GDM1 (cell line): ENCODE measurements around the gene SLC19A1.
A peak's percentile ranks its signal among the peaks of the same experiment; 100 is the strongest.

Experiments used
- DNase-seq: peaks from one replicate; lab custom pipeline; 2025; lab: John Stamatoyannopoulos, UW

SLC19A1 gene

DNA sequence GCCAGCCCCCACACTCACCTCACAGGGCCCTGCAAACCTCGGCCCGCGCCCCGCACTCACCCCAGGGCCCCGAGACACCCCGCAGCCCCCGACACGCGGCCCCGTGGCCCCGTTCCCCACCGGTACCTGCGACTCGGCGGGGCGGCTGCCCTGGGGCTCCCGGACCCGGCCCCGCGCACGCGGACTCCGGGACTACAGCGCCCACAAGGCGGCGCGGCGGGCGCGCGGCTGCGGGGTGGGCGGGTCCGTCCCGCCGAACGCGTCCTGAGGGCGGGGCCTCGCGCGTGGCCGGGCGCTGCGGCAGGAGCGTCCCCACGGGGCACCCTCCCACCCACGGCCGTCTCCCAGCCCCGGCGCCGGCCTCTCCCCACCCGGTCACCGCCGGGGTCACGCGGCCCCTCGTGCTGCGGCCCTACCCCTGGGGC lies at the start of gene SLC19A1:
Gene SLC19A1, minus strand, starts transcription at position 199 of the 425 bp plus-strand sequence. CDS start 4,481 bp downstream, outside the sequence.
- DNase-seq: peak; percentile 59

- no peak for DNase-seq
These were observed 49.5 kb upstream of the SLC19A1 start for GRCh38 chr21:45591619-45592207.

DNA sequence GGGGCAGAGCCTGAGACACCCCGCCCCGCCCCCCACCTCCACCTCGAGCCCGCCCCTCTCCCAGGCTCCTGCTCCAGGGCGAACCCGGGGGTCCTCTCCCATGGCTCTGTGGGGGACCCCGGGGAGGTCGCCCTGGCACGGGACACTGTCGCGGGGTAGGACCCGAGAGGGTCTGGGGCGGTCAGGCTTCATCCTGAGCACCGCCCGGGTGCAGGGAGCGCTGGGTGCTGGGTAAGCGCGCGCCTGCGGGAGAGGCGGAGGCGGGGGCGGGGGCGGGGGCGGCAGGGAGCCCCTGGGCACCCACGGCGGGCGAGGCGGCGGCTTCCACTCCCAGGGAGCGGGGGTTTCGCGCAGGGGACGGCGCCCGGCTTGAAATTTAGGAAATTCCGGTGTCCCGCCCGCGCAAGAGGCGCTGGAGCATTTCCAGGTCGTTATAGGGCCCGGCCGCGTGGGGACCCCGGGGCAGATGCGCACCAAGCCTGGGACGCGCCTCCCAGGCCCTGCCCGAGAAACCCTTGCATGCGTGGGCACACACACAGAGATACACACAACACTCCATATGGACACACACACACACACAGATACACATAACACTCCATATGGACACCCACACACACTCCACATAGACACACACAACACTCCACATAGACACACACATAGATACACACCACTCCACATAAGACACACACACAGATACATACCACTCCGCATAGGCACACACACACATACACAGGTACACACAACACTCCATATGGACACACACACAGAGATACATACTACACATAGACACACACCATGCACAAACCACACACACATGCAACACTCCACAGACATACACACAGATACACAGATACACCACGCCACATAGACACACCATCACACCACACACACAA lies 48.7 kb upstream of the SLC19A1 start:
- DNase-seq: no peak

GRCh38 chr21:45590246-45590725 lies 48.0 kb upstream of the SLC19A1 start:
- no peak for DNase-seq

DNA sequence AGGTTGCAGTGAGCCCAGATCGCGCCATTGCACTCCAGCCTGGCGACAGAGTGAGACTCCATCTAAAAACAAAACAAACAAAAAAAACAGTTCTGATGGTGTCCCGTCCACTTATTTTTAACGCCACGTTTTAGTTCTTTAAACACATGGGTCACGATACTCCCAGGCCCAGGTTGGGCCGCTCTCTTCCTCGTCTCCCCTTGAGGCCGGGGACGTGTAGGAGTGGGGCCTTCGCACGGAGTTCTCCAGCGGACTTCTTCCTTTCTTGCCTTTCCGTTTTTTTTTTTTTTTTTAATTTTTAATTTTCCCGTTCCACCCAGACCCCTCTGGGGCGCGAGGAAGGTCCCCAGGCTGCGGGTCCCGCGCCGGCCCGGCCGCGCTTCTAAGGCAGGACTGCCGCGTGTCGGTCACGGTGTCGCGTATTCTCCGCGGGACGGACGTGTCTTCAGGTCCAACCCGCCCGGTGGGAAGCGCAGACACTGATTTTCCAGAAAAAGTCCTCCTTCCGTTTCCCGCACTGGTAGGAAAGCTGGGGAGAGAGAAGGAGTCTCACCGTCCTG lies 47.5 kb upstream of the SLC19A1 start:
- no peak for DNase-seq

- DNase-seq: no peak
These were observed 46.7 kb upstream of the SLC19A1 start for GRCh38 chr21:45588871-45589491.

DNA sequence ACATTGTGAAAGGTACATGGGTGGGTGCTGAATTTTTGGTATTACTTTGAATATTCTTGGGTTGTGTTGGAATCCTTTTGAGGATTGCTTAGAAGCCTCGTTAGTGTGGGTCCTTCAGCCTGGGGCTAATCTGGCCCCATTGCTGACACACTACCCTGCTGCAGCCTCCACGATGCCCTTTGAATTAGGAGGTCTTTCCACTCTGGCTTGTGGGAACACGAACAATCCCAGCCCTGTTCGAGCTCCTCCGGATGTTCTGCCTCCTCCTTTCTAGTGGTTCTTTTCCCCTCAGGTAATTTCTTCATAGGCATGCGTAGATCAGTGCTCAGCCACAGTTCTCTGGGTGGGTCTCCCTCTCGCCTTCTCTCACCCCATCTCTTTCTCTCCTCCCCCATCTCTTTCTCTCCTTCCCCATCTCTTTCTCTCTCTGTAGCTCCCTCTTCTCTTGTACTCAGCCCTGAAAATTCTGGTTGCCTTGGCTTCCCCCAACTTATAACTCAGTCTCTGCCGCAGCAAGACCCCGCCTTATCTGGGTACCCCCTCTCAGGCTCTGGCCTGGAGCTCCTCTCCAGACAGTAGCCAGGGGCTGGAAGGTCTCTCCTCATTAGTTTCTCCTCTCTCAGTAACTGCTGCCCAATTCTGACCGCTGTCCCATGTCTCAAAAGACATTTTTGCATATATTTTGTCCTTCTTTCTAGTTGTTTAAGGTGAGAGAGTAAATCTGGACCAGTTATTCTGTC lies 46.0 kb upstream of the SLC19A1 start:
- DNase-seq: no peak

GRCh38 chr21:45586289-45586858 lies 44.1 kb upstream of the SLC19A1 start:
- DNase-seq: no peak

DNA sequence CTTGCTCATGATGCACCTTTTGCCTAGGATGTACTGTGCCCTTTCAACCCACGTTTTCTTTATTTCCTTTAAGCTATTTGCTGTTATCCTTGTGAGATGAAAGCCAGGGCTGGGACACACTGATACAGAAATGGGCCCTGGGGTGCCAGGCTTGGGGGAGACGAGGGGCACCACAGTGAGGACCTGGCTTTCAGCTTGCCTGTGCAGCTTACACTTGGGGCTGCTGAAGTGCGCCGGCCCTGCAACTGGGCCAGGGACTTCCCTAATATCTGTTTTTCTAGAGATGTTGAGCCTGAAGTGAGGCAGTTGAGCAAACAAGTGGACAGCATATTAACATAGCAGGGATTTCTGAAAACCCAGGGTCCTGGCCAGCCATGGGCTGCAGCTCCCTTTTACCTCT lies 42.5 kb upstream of the SLC19A1 start:
- no peak for DNase-seq

DNA sequence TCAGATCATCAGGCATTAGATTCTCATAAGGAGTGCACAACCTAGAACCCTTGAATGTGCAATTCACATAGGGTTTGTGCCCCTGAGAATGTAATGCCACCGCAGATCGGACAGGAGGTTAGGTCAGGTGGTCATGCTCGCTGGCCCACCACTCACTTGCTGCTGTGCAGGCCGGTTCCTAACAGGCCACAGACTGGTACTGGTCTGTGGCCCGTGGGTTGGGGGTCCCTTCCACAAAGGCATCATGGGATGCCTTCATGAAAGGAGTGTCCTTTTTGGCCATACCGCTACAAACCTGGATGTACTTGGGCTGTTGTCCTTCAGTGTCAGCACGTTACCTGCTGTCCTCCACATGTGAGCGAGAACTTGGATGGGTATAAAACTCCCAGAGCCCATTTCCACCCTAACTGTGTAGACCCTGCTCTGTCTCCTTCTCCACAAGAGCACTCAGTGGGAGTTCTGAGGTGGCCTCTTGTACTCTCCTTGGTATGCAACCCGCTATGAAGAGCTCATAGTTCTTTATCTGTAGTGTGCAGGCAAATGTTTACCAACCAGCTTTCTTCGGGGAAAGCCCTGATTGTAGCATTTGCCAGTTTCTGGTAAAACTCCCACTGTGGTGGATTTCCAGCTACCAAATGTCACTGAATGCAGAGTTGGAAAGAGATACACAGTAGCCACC lies 41.7 kb upstream of the SLC19A1 start:
- DNase-seq: no peak

DNA sequence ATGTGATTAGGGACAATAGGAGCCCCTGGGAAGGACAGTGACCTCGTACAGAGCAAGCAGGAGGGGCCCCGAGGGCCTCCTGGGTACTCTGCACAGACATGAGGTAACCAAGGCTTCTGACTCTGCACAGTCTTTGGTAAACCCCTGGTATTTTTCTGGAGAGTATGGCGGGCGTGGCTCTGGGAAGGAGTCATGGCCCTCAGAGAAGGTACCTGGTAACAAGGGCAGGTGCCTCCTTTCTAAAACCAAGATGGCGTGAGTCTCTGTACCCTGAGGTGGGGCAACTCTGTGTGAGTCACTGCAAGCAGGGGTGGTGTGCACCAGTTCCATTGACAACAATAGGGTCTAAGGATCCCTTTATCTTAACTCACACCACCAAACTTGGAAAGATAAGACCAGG lies 39.9 kb upstream of the SLC19A1 start:
- no peak for DNase-seq

- no peak for DNase-seq
These were observed 39.1 kb upstream of the SLC19A1 start for GRCh38 chr21:45581322-45581712.

DNA sequence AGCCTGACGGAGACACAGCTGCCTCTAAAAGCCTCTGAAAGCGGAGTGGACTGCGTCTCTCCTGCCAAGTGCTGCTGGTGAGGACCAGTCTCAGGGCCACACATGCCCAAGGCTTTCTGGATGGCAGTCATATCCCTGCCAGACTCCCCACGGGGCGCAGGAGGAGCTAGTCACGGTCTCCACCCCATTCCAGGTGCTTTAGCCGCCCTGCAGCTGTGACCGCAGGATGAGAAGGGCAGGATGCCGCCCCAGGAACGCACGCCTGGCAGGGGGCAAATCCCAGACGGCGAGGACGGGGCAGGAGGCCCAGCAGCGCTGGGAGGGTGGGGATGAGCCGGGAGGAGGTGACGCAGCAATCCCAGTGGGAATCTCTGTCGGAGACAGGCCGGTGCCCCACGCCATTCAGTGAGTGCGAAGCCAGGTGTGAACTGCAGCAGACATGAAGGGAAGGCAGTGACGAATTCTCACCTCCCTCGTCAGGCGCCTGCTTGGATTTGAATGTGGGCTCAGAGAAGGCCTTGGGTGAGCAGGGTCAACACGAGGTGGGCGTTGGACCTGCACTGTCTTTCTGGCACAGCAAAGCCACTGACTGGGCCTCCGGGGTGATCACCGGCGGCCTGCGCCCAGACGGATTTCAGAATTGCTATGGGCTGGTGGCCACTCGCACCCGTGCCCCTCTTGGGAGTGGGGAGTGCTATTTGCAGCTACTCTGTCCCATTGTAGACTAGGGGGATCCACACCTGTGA lies 38.5 kb upstream of the SLC19A1 start:
- DNase-seq: no peak

DNA sequence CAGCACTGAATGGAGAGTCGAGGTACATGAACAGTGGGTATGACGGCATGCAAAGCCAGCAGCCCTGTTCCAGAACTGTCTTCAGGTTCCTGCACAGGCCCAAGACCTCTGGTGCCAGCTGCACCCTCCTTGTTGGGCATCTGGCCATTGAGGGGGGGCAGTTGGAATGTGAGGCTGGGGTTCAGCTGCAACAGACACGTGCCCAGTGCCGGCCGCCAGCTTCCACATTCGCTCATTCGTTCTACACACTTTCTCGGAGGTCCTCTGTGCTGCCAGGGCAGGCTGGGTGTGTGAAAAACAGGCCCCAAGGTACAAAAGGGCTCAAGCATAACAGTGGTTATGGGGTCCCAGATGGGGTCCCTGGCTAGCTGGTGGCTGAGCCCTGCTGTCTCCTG lies 37.9 kb upstream of the SLC19A1 start:
- DNase-seq: no peak

DNA sequence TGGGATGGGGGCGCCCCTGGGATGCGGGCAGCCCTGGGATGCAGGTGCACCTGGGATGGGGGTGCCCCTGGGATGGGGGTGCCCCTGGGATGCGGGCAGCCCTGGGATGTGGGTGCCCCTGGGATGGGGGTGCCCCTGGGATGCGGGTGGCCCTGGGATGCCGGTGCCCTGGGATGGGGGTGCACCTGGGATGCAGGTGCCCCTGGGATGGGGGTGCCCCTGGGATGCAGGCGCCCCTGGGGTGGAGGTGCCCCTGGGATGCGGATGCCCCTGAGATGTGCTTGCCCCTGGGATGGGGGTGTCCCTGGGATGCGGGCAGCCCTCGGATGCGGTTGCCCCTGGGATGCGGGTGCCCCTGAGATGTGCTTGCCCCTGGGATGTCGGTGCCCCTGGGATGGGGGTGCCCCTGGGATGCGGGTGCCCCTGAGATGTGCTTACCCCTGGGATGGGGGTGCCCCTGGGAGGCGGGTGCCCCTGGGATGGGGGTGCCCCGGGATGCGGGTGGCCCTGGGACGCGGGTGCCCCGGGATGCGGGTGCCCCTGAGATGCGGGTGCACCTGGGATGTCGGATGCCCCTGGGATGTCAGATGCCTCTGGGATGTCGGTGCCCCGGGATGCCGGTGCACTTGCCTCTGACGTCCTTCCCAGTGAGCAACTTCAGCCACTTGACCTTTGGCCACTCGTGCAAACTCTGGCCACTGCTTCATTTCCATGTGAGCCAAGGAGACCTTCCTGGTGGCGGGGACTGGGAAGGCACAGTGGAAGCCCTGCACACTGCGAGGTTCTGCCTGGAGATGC lies 37.3 kb upstream of the SLC19A1 start:
- no peak for DNase-seq

- DNase-seq: no peak
These were observed 36.7 kb upstream of the SLC19A1 start for GRCh38 chr21:45578811-45579381.

DNA sequence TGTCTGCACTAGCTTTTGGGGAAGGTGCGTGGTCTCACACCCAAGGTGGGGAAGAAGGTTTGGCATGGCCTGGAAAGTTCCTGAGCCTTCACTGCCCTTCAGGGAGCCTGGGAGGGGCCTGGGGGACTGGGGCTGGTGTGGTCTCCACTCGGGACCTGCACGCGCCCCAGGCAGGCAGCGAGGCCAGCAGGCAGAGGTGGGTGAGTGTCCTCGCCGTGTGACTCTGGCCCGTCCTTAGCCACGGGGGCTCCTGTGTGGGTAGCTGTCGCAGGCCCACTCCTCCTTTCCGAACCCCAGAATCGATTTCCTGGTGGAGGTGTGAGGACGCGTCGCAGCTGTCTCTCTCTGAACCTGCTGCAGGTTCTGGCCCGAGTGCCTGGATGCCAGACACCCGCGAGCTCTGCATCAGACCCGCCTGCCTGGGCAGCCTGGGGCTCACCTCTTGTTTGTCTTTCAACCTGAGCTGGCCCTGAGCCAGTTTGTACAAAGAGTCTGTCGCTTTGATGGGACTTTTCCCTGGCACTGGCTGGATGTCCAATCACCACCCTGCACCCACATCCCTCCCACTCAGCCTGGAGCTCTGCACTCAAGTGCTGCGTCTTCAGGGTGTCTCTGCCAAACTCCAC lies 36.0 kb upstream of the SLC19A1 start:
- no peak for DNase-seq

- no peak for DNase-seq
These were observed 35.5 kb upstream of the SLC19A1 start for GRCh38 chr21:45577801-45578175.
